Muscle layer of duodenum (tissue), 2 donors: Measurements from ENCODE around the gene ATF1.
"Not testable (repeated sequence)": the region's sequence is repeated elsewhere in the genome, so short reads cannot be mapped to it uniquely, and the experiment has no call there.

Source experiments
- H3K27ac ChIP-seq: one replicate; pipeline ENCODE4 v1.7.0; 2013; ENCODE audit warnings: mild to moderate bottlenecking, low read length
- H3K27me3 ChIP-seq: one replicate; pipeline ENCODE4 v1.7.0; 2013; ENCODE audit warnings: low read depth, mild to moderate bottlenecking, control low read depth, low read length
- H3K36me3 ChIP-seq, 2 donors: one replicate each; pipeline ENCODE4 v1.7.0; 2013; ENCODE audit warnings: low read length in 2 of 2, control low read depth in 1 of 2, mild to moderate bottlenecking in 1 of 2; ENCODE audit not compliant: insufficient read depth in 2 of 2, control insufficient read depth in 1 of 2
- H3K4me1 ChIP-seq, 2 donors: one replicate each; pipeline ENCODE4 v1.7.0; 2013; ENCODE audit warnings: low read length in 2 of 2, mild to moderate bottlenecking in 2 of 2, control low read depth in 1 of 2, moderate library complexity in 1 of 2; ENCODE audit not compliant: insufficient read depth in 2 of 2, control insufficient read depth in 1 of 2
- H3K4me3 ChIP-seq, 2 donors: one replicate each; pipeline ENCODE4 v1.7.0; 2013; ENCODE audit warnings: low read length in 2 of 2, low read depth in 1 of 2, mild to moderate bottlenecking in 1 of 2
- H3K9me3 ChIP-seq, 2 donors: one replicate each; pipeline ENCODE4 v1.7.0; 2013; ENCODE audit warnings: low read length in 2 of 2, control low read depth in 1 of 2, mild to moderate bottlenecking in 1 of 2; ENCODE audit not compliant: control insufficient read depth in 1 of 2
- donor health status: healthy.

Gene ATF1

DNA sequence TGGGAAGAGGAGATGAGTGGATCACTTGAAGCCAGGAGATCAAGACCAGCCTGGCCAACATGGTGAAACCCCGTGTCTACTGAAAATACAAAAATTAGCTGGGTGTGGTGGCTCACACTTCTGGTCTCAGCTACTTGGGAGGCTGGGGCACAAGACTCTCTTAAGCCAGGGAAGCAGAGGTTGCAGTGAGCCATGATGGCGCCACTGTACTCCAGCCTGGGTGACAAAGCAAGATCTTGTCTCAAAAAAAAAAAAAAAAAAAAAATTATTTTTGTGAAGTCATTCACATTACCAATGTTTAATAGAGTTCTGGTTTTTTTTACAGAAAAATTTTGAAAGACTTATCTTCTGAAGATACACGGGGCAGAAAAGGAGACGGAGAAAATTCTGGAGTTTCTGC, 45.2 kb downstream of the ATF1 start:
- not testable (repeated sequence) for H3K4me3 ChIP-seq, H3K27me3 ChIP-seq, H3K4me1 ChIP-seq, H3K9me3 ChIP-seq, H3K27ac ChIP-seq
- H3K36me3 ChIP-seq: peaks cover 19 to 34% of the 10 kb centered on the region in 2 donors

GRCh38 chr12:50814921-50815320, 51.0 kb downstream of the ATF1 start:
- peaks cover 48 to 67% of the 10 kb centered on the region in 2 donors for H3K36me3 ChIP-seq
- not testable (repeated sequence) for H3K4me3 ChIP-seq, H3K27me3 ChIP-seq, H3K4me1 ChIP-seq, H3K27ac ChIP-seq, H3K9me3 ChIP-seq

- H3K4me3 ChIP-seq: no peak overlapping the region
- H3K27me3 ChIP-seq: no peaks in the 10 kb centered on the region
- no peaks in the 10 kb centered on the region for H3K4me1 ChIP-seq
- no peaks in the 10 kb centered on the region for H3K9me3 ChIP-seq
- peaks cover 26 to 40% of the 10 kb centered on the region in 2 donors for H3K36me3 ChIP-seq
- no peak overlapping the region for H3K27ac ChIP-seq
These were observed 56.3 kb downstream of the ATF1 start for GRCh38 chr12:50820177-50820576.

GRCh38 chr12:50822082-50822481, 58.2 kb downstream of the ATF1 start:
- peaks cover 0 to 7% of the 10 kb centered on the region in 2 donors for H3K4me1 ChIP-seq
- H3K27me3 ChIP-seq: no peaks in the 10 kb centered on the region
- no peak overlapping the region for H3K4me3 ChIP-seq
- H3K27ac ChIP-seq: no peak overlapping the region
- H3K36me3 ChIP-seq: peaks cover 12 to 22% of the 10 kb centered on the region in 2 donors
- no peaks in the 10 kb centered on the region for H3K9me3 ChIP-seq

DNA sequence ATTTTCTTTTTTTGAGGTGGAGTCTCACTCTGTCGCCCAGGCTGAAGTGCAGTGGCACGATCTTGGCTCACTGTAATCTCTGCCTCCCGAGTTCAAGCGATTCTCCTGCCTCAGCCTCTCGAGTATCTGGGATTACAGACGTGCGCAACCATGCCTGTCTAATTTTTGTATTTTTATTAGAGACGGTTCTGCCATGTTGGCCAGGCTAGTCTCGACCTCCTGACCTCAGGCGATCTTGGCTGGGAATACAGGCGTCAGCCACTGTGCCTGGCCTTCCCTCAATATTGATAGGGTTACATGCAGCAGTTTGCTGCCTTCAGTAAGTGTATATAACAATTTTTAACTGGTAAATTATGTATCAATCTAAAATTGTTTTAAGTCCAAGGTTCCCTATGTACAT, 59.8 kb downstream of the ATF1 start:
- peaks cover 5 to 11% of the 10 kb centered on the region in 2 donors for H3K36me3 ChIP-seq
- not testable (repeated sequence) for H3K27me3 ChIP-seq, H3K9me3 ChIP-seq, H3K27ac ChIP-seq, H3K4me1 ChIP-seq, H3K4me3 ChIP-seq

DNA sequence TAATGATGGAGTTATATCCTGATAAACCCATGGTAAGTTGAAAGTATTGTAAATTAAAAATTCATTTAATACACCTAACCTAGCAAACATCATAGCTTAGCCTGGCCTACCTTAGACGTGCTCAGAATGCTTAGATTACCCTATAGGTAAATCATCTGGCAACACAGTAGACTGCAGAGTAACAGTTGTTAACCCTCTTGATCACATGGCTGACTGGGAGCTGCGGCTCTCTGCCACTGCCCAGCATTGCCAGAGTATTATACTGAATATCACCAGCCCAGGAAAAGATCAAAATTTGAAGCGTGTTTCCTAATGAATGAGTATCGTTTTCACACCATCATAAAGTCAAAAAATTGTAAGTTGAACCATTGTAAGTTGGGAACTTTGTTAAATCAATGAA, 61.0 kb downstream of the ATF1 start:
- H3K27ac ChIP-seq: peak overlapping the region; percentile 74
- no peaks in the 10 kb centered on the region for H3K9me3 ChIP-seq
- no peaks in the 10 kb centered on the region for H3K36me3 ChIP-seq
- peaks cover 0 to 7% of the 10 kb centered on the region in 2 donors for H3K4me1 ChIP-seq
- no peak overlapping the region for H3K4me3 ChIP-seq
- no peaks in the 10 kb centered on the region for H3K27me3 ChIP-seq

GRCh38 chr12:50825372-50825838, 61.5 kb downstream of the ATF1 start:
- Histone ChIP-seq H3K27me3 (no peaks in the 10 kb centered on the region), H3K4me1 (peaks cover 0 to 7% of the 10 kb centered on the region in 2 donors), H3K9me3 (no peaks in the 10 kb centered on the region), H3K36me3 (no peaks in the 10 kb centered on the region), H3K27ac (peak overlapping the region; percentile 74), H3K4me3 (no peak overlapping the region)

GRCh38 chr12:50828121-50828520, 64.2 kb downstream of the ATF1 start:
- no peaks in the 10 kb centered on the region for H3K36me3 ChIP-seq
- peaks cover 0 to 2% of the 10 kb centered on the region in 2 donors for H3K9me3 ChIP-seq
- H3K27me3 ChIP-seq: no peaks in the 10 kb centered on the region
- H3K4me3 ChIP-seq: no peak overlapping the region
- H3K27ac ChIP-seq: no peak overlapping the region
- peaks cover 0 to 7% of the 10 kb centered on the region in 2 donors for H3K4me1 ChIP-seq

- no peaks in the 10 kb centered on the region for H3K27me3 ChIP-seq
- no peaks in the 10 kb centered on the region for H3K36me3 ChIP-seq
- H3K9me3 ChIP-seq: peaks cover 0 to 2% of the 10 kb centered on the region in 2 donors
- H3K27ac ChIP-seq: no peak overlapping the region
- peaks cover 0 to 7% of the 10 kb centered on the region in 2 donors for H3K4me1 ChIP-seq
- no peak overlapping the region for H3K4me3 ChIP-seq
These were observed 65.0 kb downstream of the ATF1 start for GRCh38 chr12:50828886-50829285.

DNA sequence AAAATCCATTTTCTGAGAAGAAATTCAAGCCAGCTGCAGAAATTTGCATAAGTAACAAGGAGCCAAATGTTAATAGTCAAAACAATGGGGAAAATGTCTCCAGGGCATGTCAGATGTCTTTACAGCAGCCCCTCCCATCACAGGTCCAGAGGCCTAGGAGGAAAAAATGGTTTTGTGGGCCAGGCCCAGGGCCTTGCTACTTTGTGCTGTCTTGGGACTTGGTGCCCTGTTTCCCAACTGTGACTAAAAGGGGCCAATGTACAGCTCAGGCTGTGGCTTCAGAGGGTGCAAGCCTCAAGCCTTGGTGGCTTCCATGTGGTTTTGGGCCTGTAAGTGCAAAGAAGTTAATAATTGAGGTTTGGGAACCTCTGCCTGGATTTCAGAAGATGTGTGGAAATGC, 69.9 kb downstream of the ATF1 start:
- H3K27ac ChIP-seq, H3K27me3 ChIP-seq, H3K9me3 ChIP-seq, H3K4me1 ChIP-seq, H3K4me3 ChIP-seq, H3K36me3 ChIP-seq: not testable (repeated sequence)

DNA sequence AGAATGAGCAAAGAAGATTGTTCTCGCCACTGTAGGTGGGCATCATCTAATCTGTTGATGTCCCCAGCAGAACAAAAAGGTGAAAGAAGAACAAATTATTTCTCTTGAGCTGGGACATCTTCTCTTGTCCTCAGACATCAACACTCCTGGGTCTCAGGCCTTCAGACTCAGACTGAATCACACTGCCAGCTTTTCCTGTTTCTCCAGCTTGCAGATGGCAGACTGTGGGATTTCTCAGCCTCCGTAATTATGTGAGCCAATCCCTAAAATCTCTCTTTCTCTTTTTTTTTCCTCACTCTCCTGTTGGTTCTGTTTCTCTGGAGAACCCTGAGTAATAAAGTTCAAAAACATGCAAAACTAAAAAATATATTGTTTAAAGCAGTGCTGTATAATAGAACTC, 75.1 kb downstream of the ATF1 start:
- H3K27ac ChIP-seq: no peak overlapping the region
- H3K4me3 ChIP-seq: no peak overlapping the region

DNA sequence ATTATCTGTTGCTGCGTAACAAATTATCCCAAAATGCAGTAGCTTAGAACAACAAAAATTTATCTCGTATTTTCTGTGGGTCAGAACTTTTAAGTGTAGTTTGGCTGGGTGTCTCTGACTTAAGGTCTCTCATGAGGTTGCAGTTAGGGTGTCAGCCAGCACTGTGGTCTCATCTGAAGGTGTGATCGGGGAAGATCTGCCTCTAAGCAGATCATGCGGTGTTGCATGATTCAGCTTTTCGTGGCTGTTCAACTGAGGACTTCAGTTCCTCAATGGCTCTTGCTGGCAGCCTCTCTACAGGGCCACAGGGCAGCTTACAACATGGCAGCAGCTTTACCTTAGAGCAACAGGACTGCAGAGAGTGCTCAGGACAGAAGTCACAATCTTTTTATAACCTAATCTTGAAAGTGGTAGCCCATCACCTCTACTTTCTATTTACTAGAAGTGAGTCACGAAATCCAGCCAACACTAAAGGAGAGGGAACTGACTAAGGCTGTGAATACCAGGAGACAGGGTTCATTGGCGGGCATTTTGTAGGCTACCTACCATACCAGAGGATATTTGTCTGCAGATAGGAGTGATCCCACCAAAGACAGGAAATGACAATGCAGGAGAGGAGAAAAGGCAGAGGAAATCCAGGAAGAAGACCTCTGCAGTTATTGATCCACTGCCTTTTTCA, 77.0 kb downstream of the ATF1 start:
- Histone ChIP-seq H3K27ac (no peak overlapping the region), H3K9me3 (no peaks in the 10 kb centered on the region), H3K36me3 (no peaks in the 10 kb centered on the region), H3K27me3 (no peaks in the 10 kb centered on the region), H3K4me3 (no peak overlapping the region), H3K4me1 (peaks cover 0 to 4% of the 10 kb centered on the region in 2 donors)

More for the DNA sequence above, 75.1 kb downstream of the ATF1 start:
- Histone ChIP-seq H3K9me3 (no peaks in the 10 kb centered on the region), H3K4me1 (peaks cover 0 to 4% of the 10 kb centered on the region in 2 donors), H3K36me3 (no peaks in the 10 kb centered on the region), H3K27me3 (no peaks in the 10 kb centered on the region)
